Endometrium (tissue), 2 donors: Measurements from ENCODE around the gene CRNKL1.

Experiments
- FAIRE-seq: peaks from 2 replicates; lab custom pipeline; 2012; peaks lifted over from hg19 to GRCh38; lab: Jason Lieb, UNC
- donor health status: control.
- donor health status: control.

CRNKL1 gene

GRCh38 chr20:20060234-20060998 is 8.2 kb upstream of the CRNKL1 start:
- FAIRE-seq: no peak

GRCh38 chr20:20051767-20052073 is 546 bp downstream of the CRNKL1 start:
- no peak for FAIRE-seq

- no peak for FAIRE-seq
Measured at GRCh38 chr20:20039752-20040387, 12.4 kb downstream of the CRNKL1 start.

GRCh38 chr20:20038586-20038985 is 13.7 kb downstream of the CRNKL1 start:
- FAIRE-seq: no peak

GRCh38 chr20:20037960-20038359 is 14.3 kb downstream of the CRNKL1 start:
- FAIRE-seq: peak; percentile 12

GRCh38 chr20:20036756-20037155 is 15.5 kb downstream of the CRNKL1 start:
- no peak for FAIRE-seq

GRCh38 chr20:20034486-20034885 is 17.8 kb downstream of the CRNKL1 start:
- peak; percentile 95 for FAIRE-seq

GRCh38 chr20:20031790-20032189 is 20.5 kb downstream of the CRNKL1 start:
- FAIRE-seq: no peak

- FAIRE-seq: no peak
Measured at GRCh38 chr20:20027284-20027683, 25.0 kb downstream of the CRNKL1 start.

- FAIRE-seq: no peak
Measured at GRCh38 chr20:20024942-20025341, 27.3 kb downstream of the CRNKL1 start.

- FAIRE-seq: no peak
Measured at GRCh38 chr20:20023395-20023794, 28.9 kb downstream of the CRNKL1 start.

- no peak for FAIRE-seq
Measured at GRCh38 chr20:20022498-20022897, 29.8 kb downstream of the CRNKL1 start.

- no peak for FAIRE-seq
Measured at GRCh38 chr20:20021835-20022234, 30.4 kb downstream of the CRNKL1 start.

GRCh38 chr20:20020908-20021307 is 31.4 kb downstream of the CRNKL1 start:
- FAIRE-seq: no peak

GRCh38 chr20:20019123-20019522 is 33.1 kb downstream of the CRNKL1 start:
- no peak for FAIRE-seq

- FAIRE-seq: no peak
Measured at GRCh38 chr20:20018366-20018765, 33.9 kb downstream of the CRNKL1 start.

GRCh38 chr20:20017844-20018185 is 34.5 kb downstream of the CRNKL1 start:
- no peak for FAIRE-seq

- FAIRE-seq: no peak
Measured at GRCh38 chr20:20017001-20017843, 35.0 kb downstream of the CRNKL1 start, which contains the start of gene NAA20. Gene NAA20 (plus strand): TSS chr20:20017362. CDS start chr20:20017397, 35 bp downstream.

GRCh38 chr20:20014659-20015058 is 37.6 kb downstream of the CRNKL1 start:
- FAIRE-seq: no peak

- no peak for FAIRE-seq
Measured at GRCh38 chr20:20012541-20012940, 39.7 kb downstream of the CRNKL1 start.

- FAIRE-seq: peak; percentile 99
Measured at GRCh38 chr20:20010639-20011500, 41.4 kb downstream of the CRNKL1 start.

- no peak for FAIRE-seq
Measured at GRCh38 chr20:20009784-20010253, 42.4 kb downstream of the CRNKL1 start.
